Right cardiac atrium (tissue), 5 donors: ENCODE data around the gene OTUD4. TPM values are rescaled to one million over a fixed set of nuclear protein-coding genes. Genes with fewer than 3 reads are reported as not detected.
A peak's percentile ranks its signal among the peaks of the same experiment; 100 is the strongest.

Experiments
- ATAC-seq, 2 donors: fragments of 200-7000 bp; cut with Tn5 transposase; one replicate each; pipeline versions ENCODE4 v1.8.0 to v1.9.1; 2020; ENCODE audit warnings: moderate library complexity in 2 of 2, mild to moderate bottlenecking in 1 of 2
- DNase-seq, 3 donors: peaks; one replicate each; pipeline ENCODE4 v3.0.0-alpha.2; 2020
- H3K27ac ChIP-seq: one replicate; pipeline ENCODE4 v1.5.1; 2013; ENCODE audit warnings: mild to moderate bottlenecking, low read length, control low read depth, moderate library complexity
- H3K27me3 ChIP-seq: one replicate; pipeline ENCODE4 v1.6.1; 2013; ENCODE audit not compliant: control insufficient read depth, insufficient read depth
- H3K4me1 ChIP-seq: one replicate; pipeline ENCODE4 v1.6.1; 2013; ENCODE audit warnings: low read length; ENCODE audit not compliant: control insufficient read depth, insufficient read depth
- H3K4me3 ChIP-seq: one replicate; pipeline ENCODE4 v1.5.1; 2013; ENCODE audit warnings: low read length, control low read depth
- H3K9me3 ChIP-seq: one replicate; pipeline ENCODE4 v1.6.1; 2013; ENCODE audit warnings: low read length; ENCODE audit not compliant: control insufficient read depth
- WGBS: extraction: QIAGEN DNeasy Blood & Tissue Kit; methylation state at CpG from one replicate; pipeline ENCODE4 v1.1.7; 2013; 5-methylcytosine and 5-hydroxymethylcytosine counted together
- intact Hi-C, 4 donors: fragments of 100-400 bp; cut with DNase I; formaldehyde crosslinking; loops; one replicate each; pipeline versions ENCODE4 v1.11.0 to v1.14.0; 2022 to 2023
- polyA plus RNA-seq: library from polyadenylated mRNA; stranded (reverse); fragments of 200-250 nt; gene quantifications from one replicate; pipeline ENCODE4 v1.2.3, GENCODE V29; 2013
- total RNA-seq, 4 donors: library from RNA; stranded (reverse); fragmentation: NEBNext Ultra II Directional; extraction: Animal tissue kit (Norgen Biotek cat#: 25700); gene quantifications; one replicate each; pipeline ENCODE4 v1.2.1, GENCODE V29; 2021
- donor health status: healthy with polysubstance abuse.
- donor health status: DM: no; HTN: yes; CAD: no.
- donor health status: DM: no; HTN: no; CAD: no.
- donor health status: DM: no; HTN: yes; CAD: no; lungs with severe emphysema.
- donor health status: DM: yes; HTN: yes; CAD: no.

OTUD4 gene
- total and polyA plus RNA-seq, 5 donors, result 8.8 to 27.6 (median 27.0) TPM

GRCh38 chr4:145179281-145179860 is 1.0 kb downstream of the OTUD4 start:
- H3K27me3 ChIP-seq, result no peaks in the 10 kb centered on the region
- H3K27ac ChIP-seq, result peak overlapping the region; percentile 94
- peak overlapping the region; percentile 67 for H3K4me3 ChIP-seq
- intact Hi-C loops, result no loop called here
- DNase-seq (peak; percentile 73 to 90 (median 89)), ATAC-seq (peak; percentile 73)
- peaks cover 3% of the 10 kb centered on the region for H3K4me1 ChIP-seq
- H3K9me3 ChIP-seq, result no peaks in the 10 kb centered on the region
- WGBS, result under 1% methylated on average over 36 of the region's 36 CpGs

DNA sequence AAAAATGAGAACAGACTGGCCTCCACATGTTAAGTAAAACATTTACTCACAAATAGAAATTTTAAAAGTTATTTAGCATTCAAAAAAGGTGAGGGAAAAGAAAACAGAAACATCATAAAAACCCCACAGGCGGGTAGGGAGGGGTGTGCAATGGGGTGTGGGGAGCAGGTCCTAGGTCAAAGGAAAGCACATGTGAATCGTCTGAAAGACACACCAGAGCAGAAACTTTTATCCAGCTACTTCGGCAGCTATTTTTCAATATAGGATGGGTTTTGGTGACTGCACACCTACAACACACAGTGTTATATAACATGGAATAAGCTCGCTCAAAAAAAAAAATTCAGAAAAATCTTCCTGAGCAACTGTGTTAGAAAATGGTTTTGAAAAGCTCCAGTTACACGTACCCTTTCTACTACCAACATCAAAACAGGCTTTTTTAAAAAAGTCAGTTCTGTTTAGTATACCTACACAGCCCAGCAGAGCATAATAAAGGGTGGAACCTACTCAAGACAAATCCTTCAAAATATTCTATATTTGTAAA is 1.6 kb downstream of the OTUD4 start:
- intact Hi-C loops, result no loop called here
- 7% methylated on average over 5 of the region's 5 CpGs for WGBS

DNA sequence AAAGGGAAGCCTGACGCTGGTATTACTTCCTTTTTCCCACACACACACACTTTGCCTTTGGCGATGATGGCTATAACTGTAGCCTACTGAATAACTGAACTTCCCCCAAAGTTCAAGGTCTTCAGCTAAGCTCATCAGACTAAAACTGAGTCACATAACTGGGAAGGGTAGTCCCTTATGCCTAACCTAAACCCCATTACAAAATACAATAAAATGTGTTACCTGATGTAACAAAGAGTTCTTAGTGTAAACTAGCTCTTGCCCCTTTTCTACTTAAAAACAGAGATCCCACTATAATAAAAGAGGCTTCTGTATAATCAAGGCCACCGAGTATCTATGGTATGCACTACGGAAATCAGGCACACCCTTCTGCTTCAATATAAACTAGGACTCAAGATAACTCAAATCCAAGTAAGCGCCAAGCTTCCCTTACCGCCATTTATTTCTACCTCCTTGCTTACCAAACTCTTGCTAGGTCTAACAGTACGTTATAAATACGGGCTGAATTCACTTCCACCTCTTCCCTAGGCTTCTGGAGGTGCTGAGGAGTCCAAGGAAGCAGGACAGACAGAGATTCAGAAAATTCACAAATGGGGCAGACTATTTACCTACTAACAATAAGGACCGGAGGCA is 2.4 kb downstream of the OTUD4 start:
- Histone ChIP-seq H3K4me3 (peak overlapping the region; percentile 67), H3K4me1 (peaks cover 3% of the 10 kb centered on the region), H3K9me3 (no peaks in the 10 kb centered on the region), H3K27me3 (no peaks in the 10 kb centered on the region), H3K27ac (peak overlapping the region; percentile 97)
- WGBS, result 15% methylated on average over 9 of the region's 9 CpGs
- ATAC-seq, result no peak
- intact Hi-C loops, result no loop called here
- DNase-seq, result no peak

More for the DNA sequence above, 1.6 kb downstream of the OTUD4 start:
- Histone ChIP-seq H3K4me3 (peak overlapping the region; percentile 67), H3K9me3 (no peaks in the 10 kb centered on the region), H3K27me3 (no peaks in the 10 kb centered on the region), H3K27ac (peak overlapping the region; percentile 94), H3K4me1 (peaks cover 3% of the 10 kb centered on the region)
- ATAC-seq (no peak), DNase-seq (no peak)

GRCh38 chr4:145177511-145177905 is 2.9 kb downstream of the OTUD4 start:
- ATAC-seq, result peak in 1 of 2 donors; percentile 30
- Histone ChIP-seq H3K4me3 (peak overlapping the region; percentile 67), H3K27ac (peak overlapping the region; percentile 85), H3K4me1 (peaks cover 3% of the 10 kb centered on the region), H3K9me3 (no peaks in the 10 kb centered on the region), H3K27me3 (no peaks in the 10 kb centered on the region)
- 0% methylated on average over 4 of the region's 4 CpGs for WGBS
- DNase-seq, result no peak
- intact Hi-C loops, result no loop called here

DNA sequence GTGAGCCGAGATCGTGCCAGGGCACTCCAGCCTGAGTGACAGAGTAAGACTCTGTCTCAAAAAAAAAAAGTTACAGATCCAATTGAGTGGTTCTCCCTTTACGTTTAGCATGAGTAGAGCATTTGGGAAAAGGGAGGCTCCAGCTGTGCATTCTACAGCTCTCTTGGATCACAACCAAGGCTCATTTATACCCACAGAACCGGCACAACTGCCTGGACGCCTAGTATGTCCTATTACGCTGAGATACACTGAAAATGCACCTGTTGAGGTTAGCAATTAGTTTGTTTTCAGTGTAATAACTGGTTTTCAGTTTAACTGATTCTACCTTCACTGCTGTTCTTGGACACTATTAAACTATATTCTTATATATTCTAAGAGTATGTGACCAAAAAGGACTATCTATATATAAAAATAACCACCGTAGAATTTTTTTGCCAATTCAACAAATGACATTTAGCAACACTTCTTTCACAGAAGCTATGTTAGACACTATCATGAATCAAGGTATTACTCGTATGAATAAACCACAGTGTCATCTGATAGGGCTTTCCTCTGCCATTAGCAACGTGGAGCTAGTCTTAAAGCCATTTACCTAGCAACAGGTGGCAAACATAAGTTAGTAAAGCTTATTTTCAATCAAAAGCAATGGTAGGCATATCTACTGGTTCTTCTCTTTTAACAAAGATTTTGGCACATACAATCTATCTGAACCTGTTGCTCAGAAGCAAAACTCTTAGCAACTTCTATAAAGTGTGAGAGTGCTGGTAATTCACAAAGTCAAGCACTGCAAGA is 3.6 kb downstream of the OTUD4 start:
- no peaks in the 10 kb centered on the region for H3K27me3 ChIP-seq
- H3K4me1 ChIP-seq, result peaks cover 4% of the 10 kb centered on the region
- H3K4me3 ChIP-seq, result peak overlapping the region; percentile 67
- intact Hi-C loops, result no loop called here
- no peak for ATAC-seq
- peak overlapping the region; percentile 62 for H3K27ac ChIP-seq
- no peak for DNase-seq
- 58% methylated on average over 9 of the region's 9 CpGs for WGBS
- H3K9me3 ChIP-seq, result no peaks in the 10 kb centered on the region

- Histone ChIP-seq H3K9me3 (no peaks in the 10 kb centered on the region), H3K4me3 (no peak overlapping the region), H3K4me1 (peaks cover 5% of the 10 kb centered on the region), H3K27me3 (no peaks in the 10 kb centered on the region), H3K27ac (no peak overlapping the region)
- ATAC-seq (peak in 1 of 2 donors; percentile 36), DNase-seq (no peak)
- 80% methylated on average over 1 of the region's 1 CpG for WGBS
- intact Hi-C loops, result no loop called here
These were observed 8.5 kb downstream of the OTUD4 start for GRCh38 chr4:145171911-145172310.

DNA sequence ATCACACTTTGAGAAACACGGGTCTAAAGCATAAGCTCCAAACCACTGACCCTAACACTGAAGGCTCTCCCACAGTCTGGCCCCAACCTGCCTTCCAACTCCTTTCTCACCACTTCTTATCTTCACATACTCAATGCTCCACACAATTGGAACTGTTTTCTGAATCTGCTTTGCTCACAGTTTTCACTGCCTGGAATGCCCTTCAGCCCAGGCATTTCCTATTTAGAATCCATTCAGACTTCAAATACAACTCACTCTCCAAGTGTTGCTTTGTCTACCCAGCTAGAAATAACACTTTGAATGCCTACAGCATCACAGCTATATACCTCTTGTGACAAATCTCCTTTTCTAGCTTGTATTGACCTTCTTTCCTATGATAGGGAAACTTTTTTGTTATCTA is 10.2 kb downstream of the OTUD4 start:
- Histone ChIP-seq H3K27ac (no peak overlapping the region), H3K27me3 (no peaks in the 10 kb centered on the region), H3K9me3 (no peaks in the 10 kb centered on the region), H3K4me3 (no peak overlapping the region), H3K4me1 (peaks cover 2% of the 10 kb centered on the region)
- peak in 1 of 2 donors; percentile 29 for ATAC-seq
- intact Hi-C loops, result no loop called here
- 57% methylated on average over 1 of the region's 1 CpG for WGBS
- DNase-seq, result no peak

DNA sequence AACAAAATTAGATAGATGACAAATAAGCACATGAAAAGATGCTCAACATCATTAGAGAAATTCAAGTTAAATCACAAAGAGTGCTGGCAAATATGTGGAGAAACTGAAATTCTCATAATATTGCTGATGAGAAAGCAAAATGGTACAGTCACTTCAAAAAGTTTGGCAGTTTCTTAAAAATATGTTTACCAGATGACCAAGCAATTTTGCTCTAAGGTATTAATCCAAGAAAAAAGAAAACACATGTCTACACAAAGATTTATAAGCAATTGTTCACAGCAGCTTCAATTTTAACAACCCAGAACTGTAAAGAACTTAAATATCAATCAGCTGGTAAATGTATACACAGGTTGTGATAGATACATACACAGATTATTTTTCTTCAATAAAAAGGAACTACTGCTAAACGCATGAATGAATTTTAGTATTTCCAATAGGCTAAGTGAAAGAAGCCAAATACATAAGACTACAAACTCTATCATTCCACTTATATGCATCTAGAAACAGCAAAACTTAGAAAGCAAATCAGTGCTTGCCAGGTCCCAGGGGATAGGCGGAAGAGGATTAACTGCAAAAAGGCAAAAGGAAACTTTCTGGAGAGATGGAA is 11.7 kb downstream of the OTUD4 start:
- Histone ChIP-seq H3K9me3 (no peaks in the 10 kb centered on the region), H3K27me3 (no peaks in the 10 kb centered on the region), H3K4me3 (no peak overlapping the region), H3K27ac (no peak overlapping the region), H3K4me1 (peaks cover 2% of the 10 kb centered on the region)
- no peak for DNase-seq
- ATAC-seq, result no peak
- intact Hi-C loops, result no loop called here
- WGBS, result 90% methylated on average over 2 of the region's 2 CpGs

DNA sequence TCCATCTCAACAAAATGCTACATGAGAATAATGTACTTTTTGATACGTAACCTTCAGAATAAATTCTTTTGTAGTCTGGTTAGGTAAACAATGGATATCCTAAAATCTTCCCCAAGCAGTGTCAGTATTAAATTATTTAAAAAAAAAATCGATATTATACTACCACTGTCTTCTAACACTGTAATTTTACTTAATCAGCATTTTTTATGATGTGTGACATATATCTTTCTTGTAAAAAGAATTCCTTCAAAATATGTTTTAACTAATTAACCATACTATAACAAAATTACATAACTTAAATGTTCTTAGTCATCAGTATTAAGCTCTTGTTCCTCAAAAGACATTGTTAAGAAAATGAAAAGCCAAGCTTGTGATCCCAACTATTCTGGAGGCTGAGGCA is 12.5 kb downstream of the OTUD4 start:
- ATAC-seq, result no peak
- Histone ChIP-seq H3K9me3 (no peaks in the 10 kb centered on the region), H3K4me1 (peaks cover 2% of the 10 kb centered on the region), H3K4me3 (no peak overlapping the region), H3K27me3 (no peaks in the 10 kb centered on the region), H3K27ac (no peak overlapping the region)
- no peak for DNase-seq
- intact Hi-C loops, result no loop called here
- WGBS, result 98% methylated on average over 2 of the region's 2 CpGs

GRCh38 chr4:145161549-145161948 is 18.8 kb downstream of the OTUD4 start:
- 46% methylated on average over 2 of the region's 2 CpGs for WGBS
- H3K9me3 ChIP-seq, result no peaks in the 10 kb centered on the region
- no peak overlapping the region for H3K4me3 ChIP-seq
- DNase-seq (no peak), ATAC-seq (no peak)
- H3K27ac ChIP-seq, result no peak overlapping the region
- intact Hi-C loops, result no loop called here
- H3K27me3 ChIP-seq, result no peaks in the 10 kb centered on the region
- H3K4me1 ChIP-seq, result no peaks in the 10 kb centered on the region
